NCI-H2196 treated with DMSO at 0.1 percent for 48 hours (cell line): Measurements from ENCODE around the gene SYNJ2.
"Not testable (repeated sequence)": the region's sequence is repeated elsewhere in the genome, so short reads cannot be mapped to it uniquely, and the experiment has no call there.

ENCODE experiments used
- DNase-seq: peaks from one replicate; lab custom pipeline; 2025; ENCODE audit not compliant: unreplicated experiment; lab: John Stamatoyannopoulos, UW

Gene SYNJ2, protein sequence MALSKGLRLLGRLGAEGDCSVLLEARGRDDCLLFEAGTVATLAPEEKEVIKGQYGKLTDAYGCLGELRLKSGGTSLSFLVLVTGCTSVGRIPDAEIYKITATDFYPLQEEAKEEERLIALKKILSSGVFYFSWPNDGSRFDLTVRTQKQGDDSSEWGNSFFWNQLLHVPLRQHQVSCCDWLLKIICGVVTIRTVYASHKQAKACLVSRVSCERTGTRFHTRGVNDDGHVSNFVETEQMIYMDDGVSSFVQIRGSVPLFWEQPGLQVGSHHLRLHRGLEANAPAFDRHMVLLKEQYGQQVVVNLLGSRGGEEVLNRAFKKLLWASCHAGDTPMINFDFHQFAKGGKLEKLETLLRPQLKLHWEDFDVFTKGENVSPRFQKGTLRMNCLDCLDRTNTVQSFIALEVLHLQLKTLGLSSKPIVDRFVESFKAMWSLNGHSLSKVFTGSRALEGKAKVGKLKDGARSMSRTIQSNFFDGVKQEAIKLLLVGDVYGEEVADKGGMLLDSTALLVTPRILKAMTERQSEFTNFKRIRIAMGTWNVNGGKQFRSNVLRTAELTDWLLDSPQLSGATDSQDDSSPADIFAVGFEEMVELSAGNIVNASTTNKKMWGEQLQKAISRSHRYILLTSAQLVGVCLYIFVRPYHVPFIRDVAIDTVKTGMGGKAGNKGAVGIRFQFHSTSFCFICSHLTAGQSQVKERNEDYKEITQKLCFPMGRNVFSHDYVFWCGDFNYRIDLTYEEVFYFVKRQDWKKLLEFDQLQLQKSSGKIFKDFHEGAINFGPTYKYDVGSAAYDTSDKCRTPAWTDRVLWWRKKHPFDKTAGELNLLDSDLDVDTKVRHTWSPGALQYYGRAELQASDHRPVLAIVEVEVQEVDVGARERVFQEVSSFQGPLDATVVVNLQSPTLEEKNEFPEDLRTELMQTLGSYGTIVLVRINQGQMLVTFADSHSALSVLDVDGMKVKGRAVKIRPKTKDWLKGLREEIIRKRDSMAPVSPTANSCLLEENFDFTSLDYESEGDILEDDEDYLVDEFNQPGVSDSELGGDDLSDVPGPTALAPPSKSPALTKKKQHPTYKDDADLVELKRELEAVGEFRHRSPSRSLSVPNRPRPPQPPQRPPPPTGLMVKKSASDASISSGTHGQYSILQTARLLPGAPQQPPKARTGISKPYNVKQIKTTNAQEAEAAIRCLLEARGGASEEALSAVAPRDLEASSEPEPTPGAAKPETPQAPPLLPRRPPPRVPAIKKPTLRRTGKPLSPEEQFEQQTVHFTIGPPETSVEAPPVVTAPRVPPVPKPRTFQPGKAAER (N-terminal part only)

GRCh38 chr6:157981395-157982101, at the start of gene SYNJ2:
Gene SYNJ2, plus strand, starts transcription at chr6:157981863. Its CDS starts 99 bp downstream, at chr6:157981962.
- peak; percentile 21 for DNase-seq

- DNase-seq: no peak
Observed at GRCh38 chr6:157935786-157936185, 45.9 kb upstream of the SYNJ2 start.

DNA sequence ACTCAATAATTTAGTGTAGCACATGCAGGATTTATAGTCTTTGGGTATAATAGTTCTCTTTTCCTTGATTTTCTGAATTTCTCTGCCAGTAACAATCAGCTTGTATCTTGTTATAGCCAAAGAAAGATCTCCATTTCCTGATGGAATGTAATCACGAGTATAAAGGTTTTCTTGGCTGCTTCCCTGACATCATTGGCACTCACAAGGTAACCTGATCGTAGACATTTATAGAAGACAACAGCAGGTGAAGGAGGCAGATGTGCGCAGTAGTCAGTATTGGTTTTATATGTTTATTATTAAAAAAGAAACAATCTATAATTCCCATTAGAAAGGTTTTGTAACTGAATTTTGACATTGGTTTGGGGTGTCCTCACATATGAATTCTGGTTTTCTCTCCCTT, 44.3 kb upstream of the SYNJ2 start:
- no peak for DNase-seq

DNA sequence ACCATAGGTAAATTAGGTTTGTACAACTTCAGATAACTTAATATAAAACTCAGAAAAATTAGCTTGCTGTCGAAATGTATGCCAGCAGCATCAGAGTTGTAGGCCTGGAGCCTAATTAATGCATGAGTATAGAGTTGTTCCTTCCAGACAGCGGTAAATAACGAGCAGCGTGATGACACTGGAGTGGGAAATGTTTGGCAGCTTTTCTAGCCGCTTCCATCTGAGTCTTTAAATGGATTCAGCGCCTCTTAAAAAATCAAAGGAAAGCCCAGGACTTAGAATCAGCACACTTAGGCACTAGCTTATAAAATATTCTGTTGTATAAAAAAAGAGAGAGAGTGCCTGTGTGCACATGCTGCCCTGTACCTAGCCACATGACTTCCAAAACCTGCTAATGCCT, 43.7 kb upstream of the SYNJ2 start:
- no peak for DNase-seq

GRCh38 chr6:157940375-157941036, 41.2 kb upstream of the SYNJ2 start:
- not testable (repeated sequence) for DNase-seq

- DNase-seq: no peak
Observed at GRCh38 chr6:157941101-157941863, 40.4 kb upstream of the SYNJ2 start.

DNA sequence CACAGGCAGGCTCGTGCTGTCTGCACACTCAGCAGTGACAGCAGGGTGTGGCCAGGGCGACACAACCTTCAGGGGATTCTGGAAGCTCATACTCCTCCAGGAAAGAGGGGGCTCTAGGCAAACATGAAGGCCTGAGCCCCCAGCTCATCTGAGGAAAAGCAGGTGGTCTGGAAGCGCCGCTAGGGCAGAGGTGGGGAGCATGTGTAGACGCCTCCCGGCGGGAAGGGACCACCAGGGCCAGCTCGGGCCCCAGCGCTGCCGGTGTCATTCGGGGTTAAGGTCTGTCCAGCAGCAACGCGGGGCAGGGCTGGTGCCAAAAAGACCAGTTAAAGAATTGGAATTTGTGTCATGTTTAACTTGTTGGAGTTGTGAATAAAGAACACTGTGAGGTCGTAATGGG, 39.3 kb upstream of the SYNJ2 start:
- DNase-seq: no peak

GRCh38 chr6:157943249-157943963, 38.3 kb upstream of the SYNJ2 start:
- no peak for DNase-seq

DNA sequence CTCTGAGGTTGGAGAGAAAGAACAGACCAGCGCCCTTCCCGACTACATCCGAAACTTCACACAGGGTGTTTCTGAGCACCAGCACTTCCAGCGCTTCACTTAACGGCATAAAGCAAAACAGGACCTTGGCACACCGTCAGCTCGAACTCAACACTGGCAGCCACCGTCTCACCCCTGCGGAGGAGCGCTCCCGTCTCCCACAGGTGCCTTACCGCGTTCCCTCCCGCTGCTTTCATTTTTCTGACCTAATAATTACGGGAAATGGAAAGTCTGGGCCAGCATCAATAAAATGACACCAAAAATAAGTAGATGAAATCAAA, 37.7 kb upstream of the SYNJ2 start:
- no peak for DNase-seq

GRCh38 chr6:157944983-157945931, 36.4 kb upstream of the SYNJ2 start:
- DNase-seq: no peak

DNA sequence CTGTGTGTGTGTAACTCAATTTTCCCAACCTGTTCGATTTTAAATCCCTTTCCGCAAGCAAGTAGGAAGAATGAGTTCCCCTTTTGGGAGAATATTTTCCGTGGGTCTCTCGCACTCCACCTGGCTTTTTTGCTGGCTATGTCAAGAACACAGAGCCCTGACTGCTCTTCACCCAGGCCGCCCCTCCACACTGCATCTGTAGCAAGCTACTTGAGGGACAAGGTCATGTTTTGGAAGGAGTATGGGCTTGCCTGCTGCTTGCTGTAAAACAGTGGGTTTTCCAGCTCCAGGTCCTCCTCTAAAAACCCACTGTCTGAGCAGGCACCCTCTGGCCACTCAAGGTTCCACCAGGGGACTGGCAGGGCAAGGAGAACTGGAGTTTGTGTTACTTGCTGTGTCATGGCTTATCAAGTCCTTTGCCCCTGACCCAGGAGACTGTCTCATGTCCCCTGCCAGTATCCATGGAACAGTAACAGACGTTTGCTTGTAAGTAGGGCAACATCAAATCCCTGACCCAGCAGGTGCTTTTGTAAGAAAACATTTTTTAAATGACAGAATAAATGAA, 35.5 kb upstream of the SYNJ2 start:
- no peak for DNase-seq

DNA sequence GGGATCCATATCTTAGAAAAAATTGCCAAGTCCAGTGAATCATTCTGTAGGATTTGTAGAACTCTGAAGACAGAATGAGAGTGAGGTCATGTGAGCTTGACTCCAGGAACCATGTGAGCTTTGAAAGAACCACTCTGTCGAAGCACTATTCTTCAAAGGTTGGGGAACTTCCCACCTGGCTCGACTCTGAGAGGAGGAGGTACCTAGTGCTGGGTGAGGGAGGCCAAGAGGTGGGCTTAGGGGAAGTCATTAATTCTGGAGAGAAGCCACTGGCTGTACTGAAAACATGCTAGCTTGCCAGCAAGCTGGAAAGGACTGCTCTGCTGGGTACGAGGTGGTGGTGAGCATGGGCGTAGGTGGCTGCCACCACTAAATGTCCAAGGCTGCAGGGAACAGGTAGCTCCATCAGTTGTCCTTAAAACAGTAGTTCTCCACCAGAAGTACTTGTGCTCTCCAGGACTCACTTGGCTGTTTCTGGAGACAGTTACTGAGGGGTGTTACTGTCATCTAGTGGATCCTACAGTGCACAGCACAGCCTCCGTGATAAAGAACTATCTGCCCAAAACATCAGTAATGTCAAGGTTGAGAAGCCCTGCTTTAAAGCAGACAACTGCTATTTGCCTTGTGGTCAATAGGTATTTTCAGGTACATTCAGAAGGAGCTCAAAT, 34.7 kb upstream of the SYNJ2 start:
- DNase-seq: no peak

GRCh38 chr6:157950899-157951298, 30.8 kb upstream of the SYNJ2 start:
- not testable (repeated sequence) for DNase-seq

- DNase-seq: no peak
Observed at GRCh38 chr6:157951828-157952227, 29.8 kb upstream of the SYNJ2 start.

DNA sequence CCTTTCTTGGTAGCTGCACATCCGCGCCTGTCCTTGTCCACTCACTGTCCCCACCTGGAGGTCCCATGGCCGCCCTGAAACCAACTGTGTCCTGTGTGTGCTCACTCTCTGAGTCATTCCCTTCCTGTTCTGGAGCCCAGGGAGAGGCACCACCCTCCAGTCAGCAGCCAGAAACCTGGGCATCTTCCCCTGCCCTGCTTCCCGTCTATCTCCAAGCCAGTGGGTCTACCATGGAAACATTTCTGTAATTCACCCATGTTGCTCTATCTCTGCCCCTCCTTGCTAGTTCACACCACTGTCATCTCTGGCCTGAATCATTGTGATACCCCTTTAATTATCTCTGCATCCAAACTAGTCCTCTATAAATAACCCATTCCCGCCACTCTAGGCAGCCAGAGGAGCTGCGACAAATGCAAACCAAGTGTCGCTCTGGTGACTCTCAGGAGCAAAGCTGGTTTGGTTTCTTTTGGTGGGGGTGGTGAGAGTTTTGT, 28.8 kb upstream of the SYNJ2 start:
- DNase-seq: no peak

GRCh38 chr6:157953580-157954091, 28.0 kb upstream of the SYNJ2 start:
- no peak for DNase-seq
